Stimulated activated CD4-positive, alpha-beta T cell treated with anti-CD3 and anti-CD28 coated beads, TNF-alpha, amount 100 ng/mL, for 24 hours (primary cell): ENCODE results near the gene ARAP1.

Experiments
- DNase-seq, 3 experiments: peaks; one replicate each; pipeline ENCODE4 v3.0.0-alpha.2; 2020; ENCODE audit warnings: low read depth in 3 of 3

ARAP1 gene

DNA sequence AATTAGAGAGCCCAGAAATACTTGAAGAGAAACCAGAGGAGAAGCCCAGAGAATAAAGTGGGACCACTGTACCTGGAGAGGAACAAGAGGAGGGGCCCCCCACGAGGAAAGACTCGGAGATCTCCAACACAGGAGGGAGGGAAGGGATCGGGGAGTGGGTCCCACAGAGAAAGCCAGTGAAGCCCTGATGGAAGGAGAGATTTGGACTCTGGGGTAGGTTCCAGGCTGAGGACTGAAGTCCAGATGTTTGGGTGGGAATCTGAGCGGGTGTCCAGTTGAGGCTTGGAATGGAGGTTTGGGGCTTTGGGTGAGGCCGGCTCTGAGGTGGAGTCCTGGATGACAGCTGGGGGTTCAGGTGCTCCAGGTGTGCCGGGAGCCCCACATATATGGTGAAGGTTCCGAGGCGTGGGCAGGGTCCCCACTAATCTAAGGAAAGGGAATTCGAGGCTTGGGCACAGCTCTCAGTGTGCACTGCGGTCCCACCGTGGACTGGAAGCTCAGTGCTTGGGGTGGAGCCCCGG lies 110.6 kb downstream of the ARAP1 start:
- DNase-seq = no peak

GRCh38 chr11:72639502-72640375 lies 112.5 kb downstream of the ARAP1 start:
- DNase-seq = no peak

GRCh38 chr11:72637926-72638325 lies 114.3 kb downstream of the ARAP1 start:
- no peak for DNase-seq

GRCh38 chr11:72637198-72637597 lies 115.0 kb downstream of the ARAP1 start:
- DNase-seq = no peak

- DNase-seq = no peak
Observed at GRCh38 chr11:72636376-72636775, 115.8 kb downstream of the ARAP1 start.

DNA sequence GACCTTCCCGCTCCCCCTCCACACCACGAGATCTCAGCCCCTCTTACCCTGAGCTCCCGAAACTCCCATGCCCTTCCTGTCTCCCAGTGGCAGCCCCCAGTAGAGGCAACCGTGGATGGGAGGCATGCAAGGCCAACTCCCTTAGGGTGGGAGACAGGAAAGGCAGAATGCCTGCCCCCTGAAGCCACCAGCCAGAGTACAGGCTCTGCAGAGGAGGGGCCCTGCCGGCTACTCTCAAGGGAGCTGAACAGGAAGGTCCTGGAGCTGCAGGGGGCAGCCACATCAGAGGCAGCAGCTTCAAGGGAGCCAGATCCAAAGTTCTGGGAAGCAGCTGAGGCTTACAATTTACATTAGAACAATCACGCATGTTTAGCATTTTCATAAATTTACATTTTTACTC lies 116.3 kb downstream of the ARAP1 start:
- no peak for DNase-seq

DNA sequence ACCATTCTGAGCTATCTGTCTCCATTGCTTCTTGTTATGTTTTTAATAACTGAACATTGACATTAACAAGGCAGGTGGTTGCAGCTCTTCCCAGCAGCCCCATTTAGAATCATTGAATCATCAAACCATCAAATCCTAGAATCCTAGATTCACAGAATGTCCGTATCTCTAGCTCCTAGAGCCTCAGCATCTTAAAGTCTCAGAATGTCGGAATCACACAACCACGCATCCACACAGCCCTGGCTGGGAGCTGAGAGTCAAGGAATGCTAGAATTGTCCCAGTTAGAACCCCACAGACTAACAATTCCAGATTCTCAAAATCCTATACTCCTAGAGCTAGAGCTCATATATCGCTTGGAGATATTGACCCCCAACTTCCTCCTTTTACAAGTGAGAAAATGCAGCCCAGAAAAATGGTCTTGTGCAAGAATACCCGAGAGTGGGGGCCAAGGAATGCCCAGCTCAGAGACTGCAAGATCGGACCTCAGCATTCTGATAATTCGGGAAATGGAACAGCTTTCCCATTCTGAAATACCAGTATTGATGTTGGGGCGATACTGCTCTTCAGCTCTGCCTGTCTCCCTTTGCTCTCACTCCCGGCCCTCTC lies 116.8 kb downstream of the ARAP1 start:
- DNase-seq = no peak
